ENCODE data around the gene TRIM2.

Gene TRIM2

GRCh38 chr4:153372967-153373562 is 168.8 kb downstream of the TRIM2 start:
- no peak for DNase-seq (ENCODE audit: low read depth, low spot score)

- DNase-seq (ENCODE audit: low read depth, low spot score) = no peak
Measured at GRCh38 chr4:153374442-153374841, 170.2 kb downstream of the TRIM2 start.

- DNase-seq (ENCODE audit: low read depth, low spot score) = no peak
Measured at GRCh38 chr4:153375303-153375702, 171.1 kb downstream of the TRIM2 start.

- DNase-seq (ENCODE audit: low read depth, low spot score) = no peak
Measured at GRCh38 chr4:153383131-153383530, 178.9 kb downstream of the TRIM2 start.

- DNase-seq (ENCODE audit: low read depth, low spot score) = no peak
Measured at GRCh38 chr4:153384160-153384559, 179.9 kb downstream of the TRIM2 start.

- no peak for DNase-seq (ENCODE audit: low read depth, low spot score)
Measured at GRCh38 chr4:153385784-153386183, 181.5 kb downstream of the TRIM2 start.

GRCh38 chr4:153387981-153388380 is 183.7 kb downstream of the TRIM2 start:
- DNase-seq (ENCODE audit: low read depth, low spot score) = no peak
